Natural killer cell treated with Interleukin-12 subunit alpha and Interleukin-12 subunit beta and Interleukin-15 and Interleukin-18, amount 100 ng/mL, for 72 hours (primary cell): ENCODE data around the gene FUS. TPM values are rescaled to one million over a fixed set of nuclear protein-coding genes. Genes with fewer than 3 reads are reported as not detected.
"Not testable (repeated sequence)": the region's sequence is repeated elsewhere in the genome, so short reads cannot be mapped to it uniquely, and the experiment has no call there.

Source experiments
- ATAC-seq, 2 donors: fragments of 150-1000 bp; cut with Tn5 transposase in 1 of 2; sonication (Bioruptor Pico), chemical (Tn5 transposase) in 1 of 2; 2 replicates each; pipeline ENCODE4 v1.10.0; 2021
- DNase-seq: peaks from one replicate; pipeline ENCODE4 v3.0.0; 2022; ENCODE audit warnings: low spot score
- H3K27ac Mint-ChIP-seq, 2 donors: 1 replicate in 1 of 2; 2 replicates in 1 of 2; pipeline ENCODE4 v1.8.0; 2022; ENCODE audit warnings: mixed read lengths in 2 of 2, mild to moderate bottlenecking in 1 of 2, moderate library complexity in 1 of 2
- H3K27me3 Mint-ChIP-seq, 2 donors: 1 replicate in 1 of 2; 2 replicates in 1 of 2; pipeline ENCODE4 v1.8.0; 2022; ENCODE audit warnings: mixed read lengths in 2 of 2
- H3K36me3 Mint-ChIP-seq: one replicate; pipeline ENCODE4 v1.8.0; 2022; ENCODE audit warnings: mixed read lengths
- H3K4me1 Mint-ChIP-seq, 2 donors: 1 replicate in 1 of 2; 2 replicates in 1 of 2; pipeline ENCODE4 v1.8.0; 2022; ENCODE audit warnings: low read depth in 2 of 2, mixed read lengths in 2 of 2, mild to moderate bottlenecking in 1 of 2
- H3K4me3 Mint-ChIP-seq: one replicate; pipeline ENCODE4 v1.8.0; 2022; ENCODE audit warnings: mixed read lengths
- H3K9me3 Mint-ChIP-seq: 2 replicates; pipeline ENCODE4 v1.8.0; 2022; ENCODE audit warnings: mixed read lengths
- total RNA-seq, 2 donors: library from RNA; stranded (reverse); gene quantifications; one replicate each; pipeline ENCODE4 v1.2.3, GENCODE V29; 2022

The FUS gene
- total RNA-seq, 2 donors from 2014 or later: 625 to 840 TPM

DNA sequence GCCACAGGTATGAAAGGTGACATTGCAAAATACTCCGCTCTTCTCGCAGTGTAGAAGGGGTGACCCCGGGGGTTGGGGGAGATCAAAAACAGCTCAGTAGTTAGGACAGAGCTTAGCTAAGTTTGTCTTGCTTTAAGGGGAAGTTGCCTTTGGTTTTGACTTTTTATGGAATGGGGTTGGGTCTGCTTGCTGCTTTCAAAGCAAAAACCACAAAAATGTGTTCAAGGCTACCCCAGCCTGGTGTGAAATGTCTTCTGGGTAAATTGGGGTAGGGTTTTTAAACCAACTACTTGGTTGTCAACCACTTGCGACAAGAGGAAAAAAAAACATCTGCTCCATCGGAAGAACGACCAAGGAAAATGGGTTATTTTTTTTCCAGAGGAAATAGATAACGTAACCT, 6.2 kb downstream of the FUS start:
- Mint-ChIP-seq H3K9me3 (no peaks in the 10 kb centered on the region), H3K27ac (peak overlapping the region; percentile 74 to 100), H3K4me3 (peak overlapping the region; percentile 86), H3K36me3 (peaks cover 88% of the 10 kb centered on the region), H3K4me1 (peaks cover 94 to 97% of the 10 kb centered on the region in 2 donors), H3K27me3 (no peaks in the 10 kb centered on the region)
- ATAC-seq (no peak), DNase-seq (no peak)

DNA sequence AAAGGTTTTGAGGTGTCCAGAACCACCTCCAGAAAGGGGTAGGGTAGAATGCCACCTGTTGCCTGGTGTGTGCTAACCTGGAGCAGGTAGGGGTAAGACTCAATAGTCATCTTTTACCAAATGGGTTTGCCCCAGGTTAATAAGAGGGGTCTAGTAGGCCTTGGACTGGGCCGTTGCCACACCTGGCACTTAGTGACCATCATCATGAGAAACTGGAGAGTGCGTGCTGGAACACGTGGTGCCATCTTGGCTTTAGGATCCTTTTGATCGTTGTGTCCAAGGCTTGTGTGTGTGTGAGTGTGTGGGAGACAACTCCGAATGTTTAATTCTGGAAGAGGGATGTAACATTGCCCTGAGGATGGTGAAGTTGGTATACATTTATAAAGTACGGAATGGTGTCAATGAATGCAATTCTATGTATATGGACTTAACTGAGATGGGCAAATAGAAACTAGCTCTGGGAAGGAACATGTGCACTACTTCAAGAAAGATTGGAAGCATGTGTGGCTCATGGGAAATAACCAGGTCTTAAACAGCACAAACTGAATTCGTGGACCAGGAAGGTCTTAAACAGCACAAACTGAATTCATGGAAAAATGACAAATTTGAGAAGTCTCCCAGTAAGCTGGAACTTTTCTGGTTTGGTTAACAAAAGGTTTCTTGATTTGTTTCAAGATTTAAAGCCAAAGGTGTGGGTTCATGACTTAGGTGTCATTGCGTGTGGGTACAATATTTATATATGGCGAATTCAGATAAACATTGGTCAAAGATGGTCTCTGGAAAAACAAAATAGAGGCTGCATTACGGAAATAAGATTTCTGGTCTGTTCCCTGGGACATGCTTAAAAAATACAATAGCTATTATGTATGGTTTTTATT, 7.2 kb downstream of the FUS start:
- Mint-ChIP-seq H3K27me3 (no peaks in the 10 kb centered on the region), H3K36me3 (peaks cover 88% of the 10 kb centered on the region), H3K9me3 (no peaks in the 10 kb centered on the region), H3K27ac (peak overlapping the region; percentile 74 to 100), H3K4me1 (peaks cover 96 to 97% of the 10 kb centered on the region in 2 donors), H3K4me3 (peak overlapping the region; percentile 86)
- ATAC-seq: no peak
- no peak for DNase-seq

DNA sequence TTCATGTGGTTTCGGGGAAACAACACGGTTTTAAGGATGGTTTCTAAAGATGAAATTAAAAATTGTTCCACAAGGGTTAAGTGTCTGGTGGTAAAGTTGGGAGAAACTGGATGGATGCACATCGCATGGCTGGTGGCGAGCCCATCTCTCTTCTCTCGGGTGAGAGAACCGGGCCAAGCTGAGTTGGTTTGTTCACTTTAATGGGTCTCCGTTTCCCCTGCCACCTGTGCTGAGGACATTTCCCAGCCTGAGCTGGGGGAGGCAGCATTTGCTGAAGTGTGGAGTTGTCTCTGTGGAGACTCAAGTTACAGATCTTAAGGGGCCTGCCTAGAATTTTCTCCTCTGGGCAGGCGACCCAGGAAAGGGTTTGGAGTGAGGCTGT, 7.9 kb downstream of the FUS start:
- Mint-ChIP-seq H3K9me3 (no peaks in the 10 kb centered on the region), H3K27ac (peak overlapping the region; percentile 65 to 100), H3K4me1 (peaks cover 91 to 92% of the 10 kb centered on the region in 2 donors), H3K4me3 (peak overlapping the region; percentile 86), H3K36me3 (peaks cover 82% of the 10 kb centered on the region), H3K27me3 (no peaks in the 10 kb centered on the region)
- ATAC-seq (no peak), DNase-seq (no peak)

DNA sequence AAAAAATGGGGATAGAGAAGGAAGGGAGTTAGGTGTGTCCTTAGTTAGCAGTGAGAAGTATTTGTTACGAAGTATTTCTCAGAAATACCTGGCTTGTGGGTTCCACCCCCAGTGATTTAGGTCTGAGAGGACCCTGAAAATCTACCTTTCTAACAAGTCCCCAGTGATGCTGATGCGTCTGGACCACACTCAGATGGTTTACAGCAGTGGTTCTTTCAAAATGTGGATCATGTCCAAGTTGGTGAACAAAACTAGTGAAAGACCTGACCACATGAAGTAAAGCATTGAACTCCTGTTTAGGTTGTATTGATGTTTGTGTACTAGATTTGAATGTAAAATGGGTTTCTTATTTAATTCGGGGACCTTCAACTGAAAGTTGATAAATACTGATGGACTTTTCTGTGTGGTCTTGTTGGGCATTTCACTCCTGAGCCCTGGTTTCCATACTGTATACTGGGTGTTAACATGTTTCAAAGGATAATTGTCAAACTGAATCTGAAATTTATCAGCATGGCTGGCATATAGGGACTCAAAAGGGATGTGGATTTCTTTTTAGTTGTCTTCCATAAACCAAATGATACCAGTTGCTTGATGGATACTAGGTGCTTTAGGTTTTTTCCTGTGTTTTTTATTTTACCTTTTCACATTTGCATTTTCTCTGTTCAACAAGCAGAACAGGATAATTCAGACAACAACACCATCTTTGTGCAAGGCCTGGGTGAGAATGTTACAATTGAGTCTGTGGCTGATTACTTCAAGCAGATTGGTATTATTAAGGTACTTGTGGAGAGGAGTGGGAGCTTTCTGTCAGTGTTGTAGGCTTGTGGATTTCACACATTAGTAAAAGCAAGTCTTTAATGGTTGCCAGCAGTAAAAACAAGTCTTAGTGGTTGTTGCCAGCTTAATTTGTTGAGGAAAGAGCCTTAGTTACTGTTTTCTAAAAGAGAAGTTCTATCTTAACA, 8.8 kb downstream of the FUS start:
- Mint-ChIP-seq H3K4me3 (peak overlapping the region; percentile 86), H3K36me3 (peaks cover 79% of the 10 kb centered on the region), H3K27ac (peak overlapping the region; percentile 65 to 100), H3K4me1 (peaks cover 87 to 91% of the 10 kb centered on the region in 2 donors), H3K9me3 (no peaks in the 10 kb centered on the region), H3K27me3 (no peaks in the 10 kb centered on the region)
- no peak for ATAC-seq
- DNase-seq: no peak

DNA sequence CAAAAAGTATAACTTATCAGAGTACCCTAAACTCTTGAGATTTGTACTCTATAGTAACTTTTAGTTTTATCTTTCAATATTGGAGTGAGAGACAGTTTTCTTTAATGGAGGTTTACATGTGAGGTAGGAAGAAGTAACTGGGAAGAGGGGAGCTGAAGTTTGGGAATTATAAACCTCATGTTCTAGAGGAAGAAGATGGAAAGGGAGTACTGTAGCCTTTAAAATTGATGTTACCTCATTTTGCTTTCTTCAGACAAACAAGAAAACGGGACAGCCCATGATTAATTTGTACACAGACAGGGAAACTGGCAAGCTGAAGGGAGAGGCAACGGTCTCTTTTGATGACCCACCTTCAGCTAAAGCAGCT, 9.5 kb downstream of the FUS start:
- Mint-ChIP-seq H3K36me3 (peaks cover 75% of the 10 kb centered on the region), H3K9me3 (no peaks in the 10 kb centered on the region), H3K27me3 (no peaks in the 10 kb centered on the region), H3K4me1 (peaks cover 87% of the 10 kb centered on the region in 2 donors), H3K4me3 (peak overlapping the region; percentile 86), H3K27ac (peak overlapping the region; percentile 65 to 100)
- ATAC-seq (no peak), DNase-seq (no peak)

DNA sequence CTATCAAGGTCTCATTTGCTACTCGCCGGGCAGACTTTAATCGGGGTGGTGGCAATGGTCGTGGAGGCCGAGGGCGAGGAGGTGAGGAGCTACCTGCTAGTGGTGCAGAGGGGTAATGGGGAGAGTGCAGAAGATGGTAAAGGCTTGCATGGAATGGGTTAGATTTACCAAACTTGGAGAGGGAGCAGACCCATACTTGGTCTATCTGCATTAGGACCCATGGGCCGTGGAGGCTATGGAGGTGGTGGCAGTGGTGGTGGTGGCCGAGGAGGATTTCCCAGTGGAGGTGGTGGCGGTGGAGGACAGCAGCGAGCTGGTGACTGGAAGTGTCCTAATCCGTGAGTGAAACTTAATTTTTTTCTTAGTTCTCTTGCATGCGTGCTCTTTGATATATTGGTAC, 10.1 kb downstream of the FUS start:
- Mint-ChIP-seq H3K36me3 (peaks cover 68% of the 10 kb centered on the region), H3K9me3 (no peaks in the 10 kb centered on the region), H3K4me1 (peaks cover 84 to 85% of the 10 kb centered on the region in 2 donors), H3K4me3 (peak overlapping the region; percentile 86), H3K27me3 (no peaks in the 10 kb centered on the region), H3K27ac (peak overlapping the region; percentile 65 to 100)
- DNase-seq (no peak), ATAC-seq (no peak)

DNA sequence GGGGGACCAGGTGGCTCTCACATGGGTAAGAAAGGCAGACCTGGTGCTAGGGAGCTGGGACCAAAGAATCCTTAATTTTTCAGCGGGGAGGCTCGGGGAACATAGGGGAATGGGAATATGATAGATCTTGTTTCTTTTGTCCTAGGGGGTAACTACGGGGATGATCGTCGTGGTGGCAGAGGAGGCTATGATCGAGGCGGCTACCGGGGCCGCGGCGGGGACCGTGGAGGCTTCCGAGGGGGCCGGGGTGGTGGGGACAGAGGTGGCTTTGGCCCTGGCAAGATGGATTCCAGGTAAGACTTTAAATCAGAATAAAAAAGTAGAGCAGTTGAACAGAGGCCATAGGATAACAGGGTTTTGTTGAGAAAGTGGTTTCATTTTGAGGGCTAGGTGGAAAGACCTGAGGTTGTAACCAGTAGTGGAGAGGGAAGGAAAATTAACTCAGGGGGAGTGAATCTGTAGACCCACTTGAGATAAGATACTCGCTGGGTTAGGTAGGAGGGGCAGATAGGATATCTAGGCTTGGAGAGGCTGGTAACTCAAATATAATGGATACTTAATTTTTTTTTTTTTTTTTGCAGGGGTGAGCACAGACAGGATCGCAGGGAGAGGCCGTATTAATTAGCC, 11.0 kb downstream of the FUS start:
- H3K4me3 Mint-ChIP-seq: no peak overlapping the region

DNA sequence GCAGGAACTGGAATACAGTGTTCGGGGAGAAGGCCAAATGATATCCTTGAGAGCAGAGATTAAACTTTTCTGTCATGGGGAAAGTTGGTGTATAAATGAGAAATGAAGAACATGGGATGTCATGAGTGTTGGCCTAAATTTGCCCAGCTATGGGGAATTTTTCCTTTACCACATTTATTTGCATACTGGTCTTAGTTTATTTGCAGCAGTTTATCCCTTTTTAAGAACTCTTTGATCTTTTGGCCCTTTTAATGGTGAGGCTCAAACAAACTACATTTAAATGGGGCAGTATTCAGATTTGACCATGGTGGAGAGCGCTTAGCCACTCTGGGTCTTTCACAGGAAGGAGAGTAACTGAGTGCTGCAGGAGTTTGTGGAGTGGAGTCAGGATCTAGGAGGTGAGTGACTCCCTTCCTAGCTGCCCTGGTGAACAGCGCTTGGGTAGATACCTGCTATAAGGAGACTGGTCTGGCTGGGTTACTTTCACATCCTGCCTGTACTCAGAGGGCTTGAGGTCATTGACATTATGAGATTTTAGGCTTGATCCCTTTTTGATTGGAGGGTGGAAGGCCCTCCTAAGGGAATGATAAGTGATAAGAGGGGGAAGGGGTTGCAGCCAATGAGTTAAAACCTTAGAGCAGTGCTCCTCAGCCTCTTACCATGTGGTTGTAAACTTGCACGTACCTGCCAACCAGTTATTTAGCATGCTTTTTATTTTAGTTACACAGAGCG, 11.9 kb downstream of the FUS start:
- ATAC-seq (peak in 1 of 2 donors; percentile 29), DNase-seq (no peak)
- H3K27me3 Mint-ChIP-seq: no peaks in the 10 kb centered on the region
- peak overlapping the region; percentile 65 to 100 for H3K27ac Mint-ChIP-seq
- H3K4me3 Mint-ChIP-seq: peak overlapping the region; percentile 5
- peaks cover 67 to 77% of the 10 kb centered on the region in 2 donors for H3K4me1 Mint-ChIP-seq
- no peaks in the 10 kb centered on the region for H3K9me3 Mint-ChIP-seq
- peaks cover 56% of the 10 kb centered on the region for H3K36me3 Mint-ChIP-seq

More for the DNA sequence above, 11.0 kb downstream of the FUS start:
- Mint-ChIP-seq H3K4me1 (peaks cover 76 to 80% of the 10 kb centered on the region in 2 donors), H3K9me3 (no peaks in the 10 kb centered on the region), H3K27me3 (no peaks in the 10 kb centered on the region), H3K36me3 (peaks cover 61% of the 10 kb centered on the region), H3K27ac (peak overlapping the region; percentile 65 to 100)
- DNase-seq (no peak), ATAC-seq (no peak)

DNA sequence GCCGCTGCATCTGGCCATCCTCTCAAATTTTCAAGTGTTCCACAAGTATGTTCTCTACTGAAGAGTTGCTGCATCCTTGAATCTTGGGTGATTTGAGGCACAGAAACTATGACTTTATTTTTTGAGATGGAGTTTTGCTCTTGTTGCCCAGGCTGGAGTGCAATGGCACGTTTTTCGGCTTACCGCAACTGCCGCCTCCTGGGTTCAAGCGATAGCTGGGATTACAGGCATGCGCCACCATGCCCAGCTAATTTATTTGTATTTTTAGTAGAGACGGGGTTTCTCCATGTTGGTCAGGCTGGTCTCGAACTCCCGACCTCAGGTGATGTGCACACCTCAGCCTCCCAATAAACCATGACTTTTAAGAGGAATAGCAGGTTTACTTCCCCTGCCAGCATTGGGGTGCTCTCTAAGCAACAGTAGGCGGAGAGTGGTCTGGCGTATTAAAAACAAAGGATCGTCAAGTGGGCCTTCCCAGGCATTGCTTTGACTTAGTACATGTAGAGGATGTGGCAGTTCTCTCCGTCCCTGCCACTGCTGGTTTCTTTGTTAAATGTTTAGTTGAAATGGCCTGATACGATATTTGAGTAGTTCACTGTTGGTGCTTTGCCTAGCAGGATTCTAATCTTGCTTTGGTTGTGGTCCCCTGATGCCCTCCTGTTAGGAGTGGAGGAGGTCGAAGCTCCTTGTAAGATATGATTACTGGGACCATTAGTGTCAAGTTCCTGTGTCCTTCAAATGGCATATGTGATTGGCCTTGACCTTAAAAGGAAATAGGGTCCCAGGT, 13.1 kb downstream of the FUS start:
- H3K4me1 Mint-ChIP-seq: peaks cover 56 to 66% of the 10 kb centered on the region in 2 donors
- H3K36me3 Mint-ChIP-seq: peaks cover 47% of the 10 kb centered on the region
- ATAC-seq (no peak), DNase-seq (no peak)
- H3K27ac Mint-ChIP-seq: peak overlapping the region; percentile 65 to 66
- no peaks in the 10 kb centered on the region for H3K9me3 Mint-ChIP-seq
- H3K4me3 Mint-ChIP-seq: no peak overlapping the region
- no peaks in the 10 kb centered on the region for H3K27me3 Mint-ChIP-seq

DNA sequence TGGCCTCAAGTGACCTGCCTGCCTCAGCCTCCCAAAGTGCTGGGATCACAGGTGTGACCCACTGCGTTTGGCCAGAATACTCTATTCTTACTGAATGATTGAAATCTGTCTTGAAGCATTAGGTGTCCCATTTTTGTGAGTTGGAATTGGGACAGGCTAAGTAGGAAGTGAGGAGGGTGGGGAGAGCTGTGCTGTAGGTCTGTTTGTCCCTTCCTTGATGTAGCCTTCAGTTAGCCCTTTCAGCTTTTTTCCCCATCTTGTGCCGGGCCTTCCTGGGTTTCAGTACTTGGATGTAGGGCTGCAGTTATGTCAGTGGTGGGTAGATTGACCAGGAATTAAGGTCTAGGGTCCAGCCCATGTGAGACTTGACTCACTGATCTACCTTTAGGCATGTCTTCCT, 13.9 kb downstream of the FUS start:
- Mint-ChIP-seq H3K4me3 (no peak overlapping the region), H3K4me1 (peaks cover 53 to 65% of the 10 kb centered on the region in 2 donors), H3K27me3 (no peaks in the 10 kb centered on the region), H3K27ac (peak overlapping the region; percentile 55 to 66), H3K36me3 (peaks cover 44% of the 10 kb centered on the region), H3K9me3 (no peaks in the 10 kb centered on the region)
- ATAC-seq (no peak), DNase-seq (no peak)

DNA sequence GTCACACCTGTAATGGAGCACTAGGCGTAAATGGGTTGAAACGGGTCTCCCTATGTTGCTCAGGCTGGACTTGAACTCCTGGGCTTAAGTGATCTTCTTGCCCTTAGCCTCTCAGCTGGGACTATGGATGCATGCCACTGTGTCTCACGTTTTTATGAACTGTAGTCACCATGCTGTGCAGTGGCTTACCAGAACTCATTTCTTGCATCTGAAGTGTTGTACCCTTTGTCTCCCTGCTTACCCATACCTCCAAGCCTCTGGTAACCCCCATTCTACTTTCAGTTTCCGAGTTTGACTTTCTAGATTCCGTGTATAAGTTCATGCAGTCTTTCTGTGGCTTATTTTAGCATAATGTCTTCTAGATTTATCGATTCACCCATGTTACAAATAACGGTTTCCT, 15.0 kb downstream of the FUS start:
- no peak for ATAC-seq
- H3K4me1 Mint-ChIP-seq: peaks cover 53 to 65% of the 10 kb centered on the region in 2 donors
- H3K27me3 Mint-ChIP-seq: no peaks in the 10 kb centered on the region
- no peaks in the 10 kb centered on the region for H3K9me3 Mint-ChIP-seq
- peaks cover 41% of the 10 kb centered on the region for H3K36me3 Mint-ChIP-seq
- DNase-seq: no peak
- H3K4me3 Mint-ChIP-seq: no peak overlapping the region
- H3K27ac Mint-ChIP-seq: peak overlapping the region in 1 of 2 donors; percentile 13

DNA sequence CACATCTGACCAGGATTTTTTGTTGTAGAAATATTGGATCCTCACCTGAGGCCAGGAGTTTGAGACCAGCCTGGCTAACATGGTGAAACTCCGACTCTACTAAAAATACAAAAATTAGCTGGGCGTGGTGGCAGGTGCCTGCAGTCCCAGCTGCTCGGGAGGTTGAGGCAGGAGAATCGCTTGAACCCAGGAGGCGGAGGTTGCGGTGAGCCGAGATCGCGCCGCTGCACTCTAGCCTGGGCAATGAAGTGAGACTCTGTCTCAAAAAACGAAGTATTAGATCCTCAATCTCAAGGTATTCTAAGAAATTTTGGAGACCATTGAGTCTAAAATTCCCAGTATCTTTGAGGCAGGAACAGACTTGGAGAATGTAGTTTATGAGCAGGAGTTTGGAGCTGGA, 15.9 kb downstream of the FUS start:
- H3K4me3 Mint-ChIP-seq: peak overlapping the region; percentile 1
- DNase-seq, H3K9me3 Mint-ChIP-seq, ATAC-seq, H3K27me3 Mint-ChIP-seq: not testable (repeated sequence)
- peak overlapping the region; percentile 29 to 60 for H3K27ac Mint-ChIP-seq
- peaks cover 32% of the 10 kb centered on the region for H3K36me3 Mint-ChIP-seq
- H3K4me1 Mint-ChIP-seq: peaks cover 48 to 60% of the 10 kb centered on the region in 2 donors
